D341Med (cell line): ENCODE data around the gene SDK1.

ENCODE experiments used
- DNase-seq: peaks from one replicate; pipeline ENCODE4 v3.0.0; 2012; ENCODE audit warnings: low spot score

SDK1 gene

GRCh38 chr7:3416453-3416852 is 115.4 kb downstream of the SDK1 start:
- DNase-seq: no peak

DNA sequence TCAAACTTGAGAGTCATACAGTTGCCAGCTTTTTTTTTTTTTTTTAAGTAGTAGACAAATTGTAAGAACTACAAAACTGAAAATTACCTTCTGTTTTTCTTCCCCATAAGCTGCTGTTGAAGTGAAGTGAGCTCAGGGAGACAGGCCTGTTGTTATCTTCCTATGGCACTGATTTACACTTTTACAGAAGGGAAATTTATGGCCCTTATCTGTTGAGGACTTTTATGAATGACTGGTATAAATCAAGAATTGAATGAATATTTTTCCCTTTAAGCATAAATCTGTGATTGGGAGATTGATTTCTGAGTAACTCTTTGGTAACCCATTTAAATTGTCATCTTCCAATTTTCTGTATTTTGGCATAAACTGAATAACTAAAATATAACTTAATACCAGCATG is 124.0 kb downstream of the SDK1 start:
- DNase-seq: no peak

- no peak for DNase-seq
These were observed 125.0 kb downstream of the SDK1 start for GRCh38 chr7:3426064-3426463.

- DNase-seq: no peak
These were observed 126.9 kb downstream of the SDK1 start for GRCh38 chr7:3427957-3428356.

- DNase-seq: no peak
These were observed 128.9 kb downstream of the SDK1 start for GRCh38 chr7:3429981-3430380.

- DNase-seq: no peak
These were observed 129.5 kb downstream of the SDK1 start for GRCh38 chr7:3430588-3430987.

DNA sequence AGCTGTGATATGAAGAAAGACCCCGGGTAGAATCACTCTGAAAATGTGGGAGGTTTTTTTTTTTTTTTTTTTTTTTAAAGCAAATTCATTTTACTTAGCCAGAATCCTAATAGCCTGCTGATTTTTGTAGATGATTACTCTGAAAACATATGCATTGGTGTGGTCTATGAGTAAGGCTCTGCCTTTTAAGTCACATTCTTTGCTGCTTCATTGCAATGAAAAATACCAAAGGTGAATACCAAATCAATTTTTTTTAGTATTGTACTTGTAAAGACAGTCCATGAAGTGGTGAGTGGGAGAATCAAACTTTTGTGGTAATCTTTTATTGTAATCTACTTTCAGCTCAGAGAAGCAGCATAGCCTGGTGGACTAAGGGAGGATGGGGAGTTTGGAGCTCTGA is 130.3 kb downstream of the SDK1 start:
- no peak for DNase-seq

DNA sequence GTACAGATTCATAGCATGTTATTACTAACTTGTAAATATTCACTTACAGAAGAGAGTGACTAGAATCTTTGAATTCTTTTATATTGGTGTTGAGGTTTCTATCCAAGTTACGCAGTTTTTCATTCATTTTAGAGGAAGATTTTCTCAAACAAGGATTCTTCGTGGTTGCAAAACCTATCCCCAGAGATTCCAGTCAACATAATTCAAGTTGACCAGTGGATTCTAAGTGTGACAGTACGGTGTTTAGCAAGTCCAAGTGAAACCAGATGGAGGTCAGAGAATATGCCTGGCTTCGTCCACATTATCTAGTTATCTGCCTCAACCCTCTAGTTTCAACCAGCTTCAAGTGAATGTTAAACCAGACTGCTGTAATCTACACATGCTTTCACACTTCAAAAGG is 131.9 kb downstream of the SDK1 start:
- DNase-seq: no peak

DNA sequence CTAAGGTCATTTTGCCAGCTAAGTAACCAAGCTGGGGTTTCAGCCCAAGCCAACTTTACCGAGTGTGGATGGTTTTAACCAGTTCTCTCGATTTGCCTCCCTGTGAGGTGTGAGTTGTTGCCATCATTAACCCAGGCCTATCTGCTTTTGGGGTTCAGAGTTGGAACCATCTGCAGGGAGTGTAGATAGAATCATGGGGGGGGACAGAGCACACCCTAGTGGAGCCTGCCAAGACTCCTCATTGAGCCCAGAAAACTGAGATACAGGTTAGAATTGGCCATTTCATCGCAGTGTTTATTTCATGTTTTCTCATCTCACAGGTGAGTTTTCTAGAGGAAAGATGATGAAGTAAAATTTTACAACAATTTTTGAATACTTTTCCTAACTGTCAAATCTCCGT is 133.6 kb downstream of the SDK1 start:
- DNase-seq: no peak

DNA sequence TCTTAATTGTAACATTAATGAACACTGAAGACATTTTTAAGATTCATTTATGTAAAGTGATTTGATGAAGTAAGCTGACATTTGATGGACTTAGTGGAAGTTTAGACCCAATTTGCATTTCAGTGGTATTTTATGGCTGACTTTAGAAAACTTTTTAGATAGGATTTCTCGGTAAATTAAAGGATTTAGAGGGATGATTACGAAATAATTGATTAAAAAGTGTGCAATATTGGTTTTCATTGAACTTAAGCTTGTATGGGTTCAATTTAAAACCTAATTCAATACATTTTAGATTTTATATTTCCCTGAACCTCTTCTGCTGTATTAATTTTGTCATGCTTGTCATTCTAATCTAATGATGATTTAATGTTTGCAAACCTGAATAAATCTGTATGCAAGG is 135.1 kb downstream of the SDK1 start:
- DNase-seq: no peak

- no peak for DNase-seq
These were observed 135.7 kb downstream of the SDK1 start for GRCh38 chr7:3436746-3437145.

DNA sequence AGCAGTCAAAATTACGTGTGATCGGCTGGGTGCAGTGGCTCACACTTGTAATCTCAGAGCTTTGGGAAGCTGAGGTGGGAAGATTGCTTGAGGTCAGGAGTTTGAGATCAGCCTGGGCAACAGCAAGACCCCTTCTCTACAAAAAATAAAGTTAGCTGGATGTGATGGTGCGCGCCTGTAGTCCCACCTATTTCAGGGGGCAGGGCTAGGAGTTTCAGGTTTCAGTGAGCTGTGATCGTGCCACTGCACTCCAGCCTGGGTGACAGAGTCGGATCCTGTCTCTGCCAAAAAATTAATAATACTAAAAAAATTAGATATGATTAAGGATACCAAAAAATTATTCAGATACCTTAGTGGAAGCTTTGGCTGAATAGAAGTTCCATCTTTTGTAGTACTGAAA is 136.4 kb downstream of the SDK1 start:
- no peak for DNase-seq

DNA sequence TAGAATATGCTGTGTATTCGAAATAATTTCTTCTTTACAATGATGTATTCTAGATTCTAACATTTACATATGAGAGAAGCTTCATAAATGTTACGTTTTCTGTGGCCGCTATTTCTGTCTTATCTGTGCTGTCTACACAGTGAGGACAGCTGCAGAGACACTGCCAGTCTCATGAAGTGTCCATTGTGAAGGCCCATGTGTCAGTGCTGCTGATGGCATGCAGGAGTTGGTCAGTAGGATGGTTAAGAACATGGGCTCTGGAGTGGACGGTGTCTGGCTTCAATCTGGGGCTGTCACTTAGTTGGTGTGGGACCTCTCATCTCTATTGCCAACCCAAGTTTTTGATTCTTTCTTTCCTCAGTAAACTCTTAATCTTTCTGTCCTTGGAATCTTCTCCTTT is 137.3 kb downstream of the SDK1 start:
- no peak for DNase-seq

- no peak for DNase-seq
These were observed 138.4 kb downstream of the SDK1 start for GRCh38 chr7:3439333-3440030.

GRCh38 chr7:3440509-3440908 is 139.5 kb downstream of the SDK1 start:
- no peak for DNase-seq

GRCh38 chr7:3443716-3444115 is 142.7 kb downstream of the SDK1 start:
- DNase-seq: no peak

- no peak for DNase-seq
These were observed 145.7 kb downstream of the SDK1 start for GRCh38 chr7:3446786-3447185.

- no peak for DNase-seq
These were observed 150.6 kb downstream of the SDK1 start for GRCh38 chr7:3451701-3452100.

GRCh38 chr7:3453398-3453797 is 152.3 kb downstream of the SDK1 start:
- DNase-seq: no peak

- DNase-seq: no peak
These were observed 154.9 kb downstream of the SDK1 start for GRCh38 chr7:3455806-3456595.

DNA sequence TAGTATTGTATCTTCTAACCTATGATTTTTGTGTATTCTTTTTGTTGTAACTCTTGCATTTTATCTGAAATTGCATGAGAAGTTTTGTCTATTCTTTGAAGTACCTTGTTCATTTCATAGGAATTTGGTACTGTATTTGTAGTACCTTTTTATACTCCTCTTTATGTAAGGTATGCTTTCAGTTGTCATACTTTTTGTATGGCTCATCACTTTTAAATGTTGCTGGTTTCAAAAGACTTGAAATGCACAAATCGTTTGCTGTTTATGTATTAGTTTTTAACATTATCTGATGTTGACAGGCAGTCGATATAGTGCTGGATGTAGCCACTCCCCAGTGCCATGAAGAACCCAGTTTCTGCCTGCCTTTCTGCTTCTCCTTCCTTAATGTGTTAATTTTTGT is 158.1 kb downstream of the SDK1 start:
- DNase-seq: no peak

DNA sequence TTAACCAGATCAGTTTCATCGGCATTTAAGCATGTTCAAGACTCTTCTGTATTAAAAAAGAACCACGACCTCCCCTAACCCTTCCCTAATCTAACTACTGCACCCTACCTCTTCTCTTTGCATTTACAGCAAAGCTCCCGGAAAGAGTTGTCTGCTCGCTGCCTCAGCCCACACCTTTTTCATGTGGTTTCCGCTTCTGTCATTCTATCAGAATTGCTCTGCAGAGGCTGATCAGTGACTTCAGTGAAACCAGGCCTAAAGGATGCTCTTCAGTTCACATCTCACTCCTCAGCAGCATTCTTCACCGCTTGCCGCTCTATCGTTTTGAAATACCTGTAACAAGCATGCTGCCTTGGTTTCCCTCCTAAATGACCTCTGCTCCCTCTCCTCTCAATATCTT is 160.9 kb downstream of the SDK1 start:
- DNase-seq: no peak

GRCh38 chr7:3463696-3464095 is 162.6 kb downstream of the SDK1 start:
- DNase-seq: no peak
